ENCODE results near the gene MDH2.
"Not testable (repeated sequence)": the region's sequence is repeated elsewhere in the genome, so short reads cannot be mapped to it uniquely, and the experiment has no call there.

DNA sequence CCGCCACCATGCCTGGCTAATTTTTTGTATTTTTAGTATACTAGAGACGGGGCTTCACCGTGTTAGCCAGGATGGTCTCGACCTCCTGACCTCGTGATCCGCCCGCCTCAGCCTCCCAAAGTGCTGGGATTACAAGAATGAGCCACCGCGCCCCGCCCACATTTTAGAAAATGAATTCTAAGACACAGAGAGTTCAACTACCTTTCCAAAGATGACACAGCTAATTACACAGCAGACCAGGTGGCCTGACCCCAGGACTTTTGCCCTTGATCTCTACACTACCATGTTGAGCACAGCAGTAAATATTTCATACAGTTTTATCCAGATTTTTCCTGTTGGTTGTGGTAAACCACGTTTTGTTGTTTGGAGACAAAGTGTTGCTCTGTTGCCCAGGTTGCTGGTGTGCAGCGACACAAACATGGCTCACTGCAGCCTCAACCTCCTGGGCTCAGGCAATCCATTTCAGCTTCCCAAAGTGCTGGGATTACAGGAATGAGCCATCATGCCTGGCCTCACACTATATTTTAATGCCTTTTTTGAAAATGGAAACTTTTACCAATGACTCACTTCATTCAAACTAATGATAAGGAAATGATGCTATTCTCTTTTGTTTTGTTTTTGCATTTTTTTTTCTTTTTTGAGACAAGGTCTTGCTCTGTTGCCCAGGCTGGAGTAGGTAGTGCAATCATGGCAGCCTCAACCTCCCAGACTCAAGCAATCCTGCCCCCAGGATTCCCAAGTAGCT lies 54.0 kb downstream of the MDH2 start:
- TF ChIP-seq, protein P1, sequence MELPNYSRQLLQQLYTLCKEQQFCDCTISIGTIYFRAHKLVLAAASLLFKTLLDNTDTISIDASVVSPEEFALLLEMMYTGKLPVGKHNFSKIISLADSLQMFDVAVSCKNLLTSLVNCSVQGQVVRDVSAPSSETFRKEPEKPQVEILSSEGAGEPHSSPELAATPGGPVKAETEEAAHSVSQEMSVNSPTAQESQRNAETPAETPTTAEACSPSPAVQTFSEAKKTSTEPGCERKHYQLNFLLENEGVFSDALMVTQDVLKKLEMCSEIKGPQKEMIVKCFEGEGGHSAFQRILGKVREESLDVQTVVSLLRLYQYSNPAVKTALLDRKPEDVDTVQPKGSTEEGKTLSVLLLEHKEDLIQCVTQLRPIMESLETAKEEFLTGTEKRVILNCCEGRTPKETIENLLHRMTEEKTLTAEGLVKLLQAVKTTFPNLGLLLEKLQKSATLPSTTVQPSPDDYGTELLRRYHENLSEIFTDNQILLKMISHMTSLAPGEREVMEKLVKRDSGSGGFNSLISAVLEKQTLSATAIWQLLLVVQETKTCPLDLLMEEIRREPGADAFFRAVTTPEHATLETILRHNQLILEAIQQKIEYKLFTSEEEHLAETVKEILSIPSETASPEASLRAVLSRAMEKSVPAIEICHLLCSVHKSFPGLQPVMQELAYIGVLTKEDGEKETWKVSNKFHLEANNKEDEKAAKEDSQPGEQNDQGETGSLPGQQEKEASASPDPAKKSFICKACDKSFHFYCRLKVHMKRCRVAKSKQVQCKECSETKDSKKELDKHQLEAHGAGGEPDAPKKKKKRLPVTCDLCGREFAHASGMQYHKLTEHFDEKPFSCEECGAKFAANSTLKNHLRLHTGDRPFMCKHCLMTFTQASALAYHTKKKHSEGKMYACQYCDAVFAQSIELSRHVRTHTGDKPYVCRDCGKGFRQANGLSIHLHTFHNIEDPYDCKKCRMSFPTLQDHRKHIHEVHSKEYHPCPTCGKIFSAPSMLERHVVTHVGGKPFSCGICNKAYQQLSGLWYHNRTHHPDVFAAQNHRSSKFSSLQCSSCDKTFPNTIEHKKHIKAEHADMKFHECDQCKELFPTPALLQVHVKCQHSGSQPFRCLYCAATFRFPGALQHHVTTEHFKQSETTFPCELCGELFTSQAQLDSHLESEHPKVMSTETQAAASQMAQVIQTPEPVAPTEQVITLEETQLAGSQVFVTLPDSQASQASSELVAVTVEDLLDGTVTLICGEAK (IDR thresholded peaks at IDR 0.05; ENCODE audit: borderline replicate concordance): not testable (repeated sequence)
- TF ChIP-seq, protein P2, sequence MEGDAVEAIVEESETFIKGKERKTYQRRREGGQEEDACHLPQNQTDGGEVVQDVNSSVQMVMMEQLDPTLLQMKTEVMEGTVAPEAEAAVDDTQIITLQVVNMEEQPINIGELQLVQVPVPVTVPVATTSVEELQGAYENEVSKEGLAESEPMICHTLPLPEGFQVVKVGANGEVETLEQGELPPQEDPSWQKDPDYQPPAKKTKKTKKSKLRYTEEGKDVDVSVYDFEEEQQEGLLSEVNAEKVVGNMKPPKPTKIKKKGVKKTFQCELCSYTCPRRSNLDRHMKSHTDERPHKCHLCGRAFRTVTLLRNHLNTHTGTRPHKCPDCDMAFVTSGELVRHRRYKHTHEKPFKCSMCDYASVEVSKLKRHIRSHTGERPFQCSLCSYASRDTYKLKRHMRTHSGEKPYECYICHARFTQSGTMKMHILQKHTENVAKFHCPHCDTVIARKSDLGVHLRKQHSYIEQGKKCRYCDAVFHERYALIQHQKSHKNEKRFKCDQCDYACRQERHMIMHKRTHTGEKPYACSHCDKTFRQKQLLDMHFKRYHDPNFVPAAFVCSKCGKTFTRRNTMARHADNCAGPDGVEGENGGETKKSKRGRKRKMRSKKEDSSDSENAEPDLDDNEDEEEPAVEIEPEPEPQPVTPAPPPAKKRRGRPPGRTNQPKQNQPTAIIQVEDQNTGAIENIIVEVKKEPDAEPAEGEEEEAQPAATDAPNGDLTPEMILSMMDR (IDR thresholded peaks at IDR 0.05 in 2 of 3, conservative IDR thresholded peaks at IDR 0.05 in 1 of 3; ENCODE audit: control insufficient read depth in 2 of 3, extremely low read depth in 1 of 3, insufficient read depth in 1 of 3, low read depth in 3 of 3, low read length in 3 of 3): not testable (repeated sequence)
- not testable (repeated sequence) for TF ChIP-seq EGR1 (IDR thresholded peaks at IDR 0.05; ENCODE audit: borderline replicate concordance in 1 of 2, low read depth in 2 of 2, low read length in 2 of 2)
